Endothelial cell of umbilical vein (primary cell): Measurements from ENCODE around the gene MED28. TPM values are rescaled to one million over a fixed set of nuclear protein-coding genes. Genes with fewer than 3 reads are reported as not detected.

Experiments used
- BruUV-seq: library from RNA; stranded (reverse); fragments of 400-500 nt; replicated peaks from 2 replicates; lab custom pipeline; 2021; lab: Mats Ljungman, UMichigan
- CTCF ChIA-PET: fragments of 300-600, 350-600 bp; sonication (Branson Sonifier 250); formaldehyde crosslinking; loops from one replicate; lab custom pipeline; 2021; ENCODE audit warnings: antibody characterized with exemption, inconsistent platforms; lab: Charles Lee
- POLR2A ChIA-PET: fragments of 300-600, 350-600 bp; sonication (Branson Sonifier 250); formaldehyde crosslinking; loops from one replicate; lab custom pipeline; 2021; ENCODE audit warnings: antibody characterized with exemption, inconsistent platforms; lab: Charles Lee
- DNase-seq: peaks from one replicate; pipeline ENCODE4 v3.0.0-alpha.2; 2011; ENCODE audit warnings: low read depth, low spot score
- FAIRE-seq: peaks from 2 replicates; lab custom pipeline; 2011; peaks lifted over from hg19 to GRCh38; lab: Jason Lieb, UNC
- H2AFZ ChIP-seq: 2 replicates; pipeline ENCODE4 v1.6.0; 2012; ENCODE audit warnings: low read depth, low read length, control low read depth, inconsistent platforms
- H3K27ac ChIP-seq: 2 replicates; pipeline ENCODE4 v1.5.1; 2011; ENCODE audit warnings: low read depth, mild to moderate bottlenecking, control low read depth, low read length, moderate library complexity; ENCODE audit not compliant: insufficient read depth
- H3K27me3 ChIP-seq, 2 experiments: 2 replicates each; pipeline versions ENCODE4 v1.6.0 to v1.6.1; 2011; ENCODE audit warnings: low read length in 2 of 2, mixed read lengths in 1 of 2; ENCODE audit not compliant: control insufficient read depth in 2 of 2, insufficient read depth in 2 of 2
- H3K36me3 ChIP-seq, 2 experiments: 2 replicates in 1 of 2; 3 replicates in 1 of 2; pipeline ENCODE4 v1.5.1; 2011; ENCODE audit warnings: low read length in 2 of 2, mild to moderate bottlenecking in 1 of 2, moderate library complexity in 1 of 2; ENCODE audit not compliant: control insufficient read depth in 2 of 2, insufficient read depth in 2 of 2; ENCODE audit errors: extremely low read depth in 1 of 2
- H3K4me1 ChIP-seq: 3 replicates; pipeline ENCODE4 v1.5.1; 2011; ENCODE audit warnings: mild to moderate bottlenecking, low read length; ENCODE audit not compliant: control insufficient read depth, insufficient read depth; ENCODE audit errors: extremely low read depth
- H3K4me2 ChIP-seq: 2 replicates; pipeline ENCODE4 v1.6.1; 2011; ENCODE audit warnings: low read length, control low read depth, mixed read lengths; ENCODE audit not compliant: insufficient read depth
- H3K4me3 ChIP-seq, 3 experiments: fragments of 200-600 bp in 1 of 3; sonication (generic), shearing (Covaris generic) in 1 of 3; replicated peaks in 1 of 3; 2 replicates each; pipeline ENCODE4 v1.5.1; 2011 to 2016; ENCODE audit warnings: control low read depth in 3 of 3, low read length in 3 of 3, mild to moderate bottlenecking in 2 of 3, inconsistent platforms in 1 of 3, low read depth in 1 of 3, moderate library complexity in 1 of 3; ENCODE audit not compliant: insufficient read depth in 1 of 3
- H3K79me2 ChIP-seq: 2 replicates; pipeline ENCODE4 v1.6.0; 2012; ENCODE audit warnings: low read length, inconsistent platforms; ENCODE audit not compliant: control insufficient read depth, insufficient read depth
- H3K9ac ChIP-seq: replicated peaks from 2 replicates; pipeline ENCODE3; 2011; ENCODE audit warnings: low read length, control low read depth; ENCODE audit not compliant: insufficient read depth; ENCODE audit errors: extremely low read depth
- H3K9me1 ChIP-seq: replicated peaks from 3 replicates; pipeline ENCODE4 v1.6.0; 2011; ENCODE audit warnings: mild to moderate bottlenecking, low read length; ENCODE audit not compliant: control insufficient read depth, insufficient read depth; ENCODE audit errors: extremely low read depth
- H3K9me3 ChIP-seq: replicated peaks from 2 replicates; pipeline ENCODE4 v1.5.1; 2012; ENCODE audit warnings: low read length, inconsistent platforms; ENCODE audit not compliant: control insufficient read depth, insufficient read depth
- H4K20me1 ChIP-seq: replicated peaks from 2 replicates; pipeline ENCODE3; 2011; ENCODE audit warnings: mild to moderate bottlenecking, low read length; ENCODE audit not compliant: control insufficient read depth, insufficient read depth; ENCODE audit errors: extremely low read depth
- EZH2 ChIP-seq: IDR thresholded peaks from 2 replicates; pipeline ENCODE4 v1.6.1; 2012; ENCODE audit warnings: borderline replicate concordance, low read depth, mild to moderate bottlenecking, moderate library complexity, low read length, inconsistent platforms; ENCODE audit not compliant: severe bottlenecking
- FOS ChIP-seq: IDR thresholded peaks from 2 replicates; pipeline ENCODE4 v1.6.1; 2011; ENCODE audit warnings: mild to moderate bottlenecking, low read length, moderate library complexity, borderline replicate concordance; ENCODE audit not compliant: insufficient read depth
- GATA2 ChIP-seq: IDR thresholded peaks from 2 replicates; pipeline ENCODE4 v1.7.0; 2011; ENCODE audit warnings: low read depth, mild to moderate bottlenecking, moderate library complexity, mixed read lengths, low read length; ENCODE audit not compliant: insufficient read length, insufficient read depth
- JUN ChIP-seq: IDR thresholded peaks from 2 replicates; pipeline ENCODE4 v1.6.1; 2011; ENCODE audit warnings: borderline replicate concordance, low read depth; ENCODE audit not compliant: insufficient read length, insufficient read depth
- MYC ChIP-seq: IDR thresholded peaks from one replicate; pipeline ENCODE4 v1.6.1; 2011; ENCODE audit warnings: mild to moderate bottlenecking, low read depth, low read length
- POLR2AphosphoS5 ChIP-seq: IDR thresholded peaks from 2 replicates; pipeline ENCODE4 v1.6.1; 2012; ENCODE audit warnings: low read depth, mild to moderate bottlenecking, control low read depth, low read length, moderate library complexity; ENCODE audit not compliant: insufficient read depth
- dilution Hi-C: fragments of 300-500 bp; cut with MboI; formaldehyde crosslinking; loops from one replicate; pipeline ENCODE4 v1.15.0; 2019; ENCODE audit warnings: low sequenced_read_pairs; ENCODE audit not compliant: extremely low pct_ligation_motif_present
- intact Hi-C: fragments of 100-400 bp; cut with micrococcal nuclease; formaldehyde crosslinking; loops from one replicate; pipeline ENCODE4 v1.10.0; 2022
- polyA plus RNA-seq, 4 experiments: library from polyadenylated mRNA; depleted of rRNA in 3 of 4; stranded (reverse) in 3 of 4; unstranded in 1 of 4; fragments of >200 nt; gene quantifications; 2 replicates each; pipeline versions ENCODE4 v1.2.1 to v1.2.3, GENCODE V29; 2011 to 2012; ENCODE audit warnings: missing spikeins in 1 of 4
- total RNA-seq: library from RNA; stranded (reverse); gene quantifications from 2 replicates; pipeline ENCODE4 v1.2.3, GENCODE V29; 2021
- TF ChIP-seq, protein P1 (sequence below): IDR thresholded peaks from 2 replicates; pipeline ENCODE4 v1.6.1; 2011; ENCODE audit not compliant: insufficient read depth, insufficient read length
- TF ChIP-seq, protein P2 (sequence below), 2 donors: IDR thresholded peaks; 1 replicate in 1 of 2; 2 replicates in 1 of 2; pipeline ENCODE4 v1.5.1; 2011; ENCODE audit warnings: low read length in 2 of 2, mild to moderate bottlenecking in 2 of 2, moderate library complexity in 2 of 2, control low read depth in 1 of 2, inconsistent platforms in 1 of 2, low read depth in 1 of 2; ENCODE audit not compliant: insufficient read depth in 1 of 2; ENCODE audit errors: extremely low read depth in 1 of 2

MED28 gene
- total and polyA plus RNA-seq, 2 donors (not counting 3 experiments of a cell fraction or from before 2014, with no cell fraction given): 10.0 to 49.1 TPM

DNA sequence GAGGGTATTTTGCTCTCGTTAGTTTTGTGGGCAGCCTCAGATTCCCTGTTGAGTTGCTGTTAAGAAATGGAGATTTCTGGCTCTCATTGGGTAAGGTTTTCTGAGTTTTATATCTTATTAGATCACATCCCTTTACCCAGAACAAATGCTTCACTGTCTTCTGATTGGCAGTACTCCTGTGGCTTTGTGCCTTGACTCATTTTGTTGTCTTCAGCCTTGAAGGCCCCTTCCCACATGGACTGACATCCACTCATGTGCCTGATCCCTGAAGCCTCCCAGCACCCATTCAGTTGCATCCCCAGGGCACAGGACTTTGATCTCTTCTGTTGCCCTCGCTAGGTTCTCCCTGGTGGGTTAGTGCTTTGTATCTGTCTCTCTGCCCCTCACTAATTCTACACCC, 10.4 kb downstream of the MED28 start:
- Histone ChIP-seq H3K4me1 (no peaks in the 10 kb centered on the region), H3K9ac (no peak overlapping the region), H3K4me3 (no peak overlapping the region), H3K9me3 (no peaks in the 10 kb centered on the region), H4K20me1 (no peaks in the 10 kb centered on the region), H3K27me3 (no peaks in the 10 kb centered on the region), H3K27ac (no peak overlapping the region), H2AFZ (no peak overlapping the region), H3K9me1 (no peaks in the 10 kb centered on the region), H3K4me2 (no peak overlapping the region), H3K36me3 (peaks cover 37 to 53% of the 10 kb centered on the region in 2 experiments), H3K79me2 (peaks cover 23% of the 10 kb centered on the region)
- TF ChIP-seq FOS (no peak), MYC (no peak), EZH2 (no peak)
- dilution Hi-C loops: no loop called here
- BruUV-seq: no TSS peak
- ChIA-PET CTCF (no interaction called here), POLR2A (no interaction called here)
- FAIRE-seq: no peak
- intact Hi-C loops: no loop called here
- no peak for DNase-seq

DNA sequence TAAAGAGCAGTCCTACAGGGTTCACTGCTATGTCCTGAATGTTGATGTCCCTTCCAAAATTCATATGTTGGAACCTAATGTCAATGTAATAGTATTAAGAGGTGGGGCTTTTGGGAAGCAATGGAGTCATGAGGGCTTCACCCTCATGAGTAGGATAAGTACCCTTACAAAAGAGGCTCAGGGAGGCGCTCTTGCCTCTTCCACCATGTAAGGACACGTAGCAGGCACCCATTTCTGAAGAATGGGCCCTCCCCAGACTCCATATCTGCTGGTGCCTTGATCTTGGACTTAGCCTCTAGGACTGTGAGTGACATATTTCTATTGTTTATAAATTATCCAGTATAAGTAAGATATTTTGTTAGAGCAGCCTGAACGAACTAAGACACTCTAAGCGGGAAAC, 15.8 kb downstream of the MED28 start:
- H3K4me3 ChIP-seq: no peak overlapping the region
- no peak overlapping the region for H3K9ac ChIP-seq
- H3K9me3 ChIP-seq: no peaks in the 10 kb centered on the region
- dilution Hi-C loops: no loop called here
- intact Hi-C loops: no loop called here
- H3K4me2 ChIP-seq: no peak overlapping the region
- no peak overlapping the region for H2AFZ ChIP-seq
- ChIA-PET POLR2A (no interaction called here), CTCF (no interaction called here)
- peaks cover 4% of the 10 kb centered on the region for H3K79me2 ChIP-seq
- no TSS peak for BruUV-seq
- H3K9me1 ChIP-seq: no peaks in the 10 kb centered on the region
- FAIRE-seq (no peak), DNase-seq (no peak)
- H4K20me1 ChIP-seq: peaks cover 2% of the 10 kb centered on the region
- TF ChIP-seq FOS: no peak
- no peak for TF ChIP-seq POLR2AphosphoS5
- TF ChIP-seq, protein P1, sequence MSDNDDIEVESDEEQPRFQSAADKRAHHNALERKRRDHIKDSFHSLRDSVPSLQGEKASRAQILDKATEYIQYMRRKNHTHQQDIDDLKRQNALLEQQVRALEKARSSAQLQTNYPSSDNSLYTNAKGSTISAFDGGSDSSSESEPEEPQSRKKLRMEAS: no peak
- no peak for TF ChIP-seq GATA2
- TF ChIP-seq EZH2: no peak
- TF ChIP-seq, protein P2, sequence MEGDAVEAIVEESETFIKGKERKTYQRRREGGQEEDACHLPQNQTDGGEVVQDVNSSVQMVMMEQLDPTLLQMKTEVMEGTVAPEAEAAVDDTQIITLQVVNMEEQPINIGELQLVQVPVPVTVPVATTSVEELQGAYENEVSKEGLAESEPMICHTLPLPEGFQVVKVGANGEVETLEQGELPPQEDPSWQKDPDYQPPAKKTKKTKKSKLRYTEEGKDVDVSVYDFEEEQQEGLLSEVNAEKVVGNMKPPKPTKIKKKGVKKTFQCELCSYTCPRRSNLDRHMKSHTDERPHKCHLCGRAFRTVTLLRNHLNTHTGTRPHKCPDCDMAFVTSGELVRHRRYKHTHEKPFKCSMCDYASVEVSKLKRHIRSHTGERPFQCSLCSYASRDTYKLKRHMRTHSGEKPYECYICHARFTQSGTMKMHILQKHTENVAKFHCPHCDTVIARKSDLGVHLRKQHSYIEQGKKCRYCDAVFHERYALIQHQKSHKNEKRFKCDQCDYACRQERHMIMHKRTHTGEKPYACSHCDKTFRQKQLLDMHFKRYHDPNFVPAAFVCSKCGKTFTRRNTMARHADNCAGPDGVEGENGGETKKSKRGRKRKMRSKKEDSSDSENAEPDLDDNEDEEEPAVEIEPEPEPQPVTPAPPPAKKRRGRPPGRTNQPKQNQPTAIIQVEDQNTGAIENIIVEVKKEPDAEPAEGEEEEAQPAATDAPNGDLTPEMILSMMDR (IDR thresholded peaks at IDR 0.05; ENCODE audit: extremely low read depth in 1 of 2, insufficient read depth in 1 of 2, low read depth in 1 of 2, low read length in 2 of 2): no peak
- no peak for TF ChIP-seq MYC
- TF ChIP-seq JUN: no peak
- H3K27me3 ChIP-seq: no peaks in the 10 kb centered on the region
- no peak overlapping the region for H3K27ac ChIP-seq
- peaks cover 28 to 41% of the 10 kb centered on the region in 2 experiments for H3K36me3 ChIP-seq
- H3K4me1 ChIP-seq: no peaks in the 10 kb centered on the region
